Ramos (cell line): ENCODE data around the gene SLC1A5.

Experiments used
- in situ Hi-C: fragments of 300-500 bp; cut with MboI; formaldehyde crosslinking; loops from one replicate; pipeline ENCODE4 v1.14.3; 2022; ENCODE audit warnings: low sequenced_read_pairs; ENCODE audit not compliant: unreplicated experiment

The SLC1A5 gene

GRCh38 chr19:46746281-46747057 is 41.9 kb downstream of the SLC1A5 start, which contains the start of gene STRN4:
Gene STRN4, minus strand, starts transcription at chr19:46746450. Its CDS starts 20 bp downstream, at chr19:46746430.
- in situ Hi-C loops, result no loop called here

GRCh38 chr19:46745521-46746280 is 42.7 kb downstream of the SLC1A5 start, which contains the start of gene FKRP:
Gene FKRP, plus strand, starts transcription at chr19:46746057. Its CDS starts 9,394 bp downstream, at chr19:46755451.
- in situ Hi-C loops, result no loop called here

GRCh38 chr19:46745030-46745429 is 43.4 kb downstream of the SLC1A5 start:
- in situ Hi-C loops, result no loop called here

- in situ Hi-C loops, result no loop called here
Observed at GRCh38 chr19:46744005-46744691, 44.2 kb downstream of the SLC1A5 start.

- in situ Hi-C loops, result no loop called here
Observed at GRCh38 chr19:46742926-46743480, 45.4 kb downstream of the SLC1A5 start.

GRCh38 chr19:46741447-46741846 is 46.9 kb downstream of the SLC1A5 start:
- in situ Hi-C loops, result no loop called here

- in situ Hi-C loops, result no loop called here
Observed at GRCh38 chr19:46739290-46739771, 49.1 kb downstream of the SLC1A5 start.

- in situ Hi-C loops, result no loop called here
Observed at GRCh38 chr19:46737761-46738171, 50.6 kb downstream of the SLC1A5 start.

- in situ Hi-C loops, result no loop called here
Observed at GRCh38 chr19:46737298-46737654, 51.1 kb downstream of the SLC1A5 start.

- in situ Hi-C loops, result no loop called here
Observed at GRCh38 chr19:46736531-46737297, 51.7 kb downstream of the SLC1A5 start.

- in situ Hi-C loops, result no loop called here
Observed at GRCh38 chr19:46733690-46734292, 54.6 kb downstream of the SLC1A5 start.

- in situ Hi-C loops, result no loop called here
Observed at GRCh38 chr19:46732966-46733689, 55.3 kb downstream of the SLC1A5 start.

GRCh38 chr19:46732172-46732938 is 56.0 kb downstream of the SLC1A5 start:
- in situ Hi-C loops, result no loop called here

- in situ Hi-C loops, result no loop called here
Observed at GRCh38 chr19:46731584-46731983, 56.8 kb downstream of the SLC1A5 start.

- in situ Hi-C loops, result no loop called here
Observed at GRCh38 chr19:46731007-46731501, 57.3 kb downstream of the SLC1A5 start.

GRCh38 chr19:46730595-46730994 is 57.8 kb downstream of the SLC1A5 start:
- in situ Hi-C loops, result no loop called here

GRCh38 chr19:46730187-46730586 is 58.2 kb downstream of the SLC1A5 start:
- in situ Hi-C loops, result no loop called here

- in situ Hi-C loops, result no loop called here
Observed at GRCh38 chr19:46729696-46730095, 58.7 kb downstream of the SLC1A5 start.
